SU-DHL-6 (cell line): ENCODE measurements around the gene AKT3.

ENCODE experiments used
- EZH2phosphoT487 ChIP-seq: fragments of 200-600 bp; sonication (generic), shearing (Covaris generic); conservative IDR thresholded peaks from 2 replicates; pipeline ENCODE4 v1.6.1; 2018; ENCODE audit warnings: mild to moderate bottlenecking, antibody characterized with exemption, low read length, moderate library complexity, mixed read lengths
- TF ChIP-seq, protein P1 (sequence below): fragments of 200-600 bp; sonication (generic); IDR thresholded peaks from one replicate; pipeline ENCODE4 v1.5.1; 2017; ENCODE audit warnings: antibody characterized with exemption, mild to moderate bottlenecking, low read length, moderate library complexity; ENCODE audit not compliant: insufficient read depth, poor library complexity, severe bottlenecking

DNA sequence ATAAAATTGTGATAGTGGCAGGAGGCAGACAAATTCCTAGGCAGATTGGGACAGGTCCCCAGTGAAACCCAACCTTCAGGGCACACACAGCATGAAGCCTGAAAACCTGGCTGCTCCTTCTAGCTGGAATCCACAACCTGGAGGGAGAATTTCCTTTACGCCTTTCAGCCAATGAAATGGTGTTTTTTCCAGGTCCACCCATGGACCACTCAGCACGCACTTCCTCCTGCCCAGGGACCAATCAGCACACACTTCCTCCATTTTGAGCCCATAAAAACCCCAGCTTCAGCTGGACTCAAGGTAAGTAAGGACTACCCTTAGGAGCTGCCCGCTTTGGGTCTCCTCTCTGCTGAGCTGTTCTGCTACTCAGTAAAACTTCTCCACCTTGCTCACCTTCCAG, 120.1 kb downstream of the AKT3 start:
- TF ChIP-seq, protein P1, sequence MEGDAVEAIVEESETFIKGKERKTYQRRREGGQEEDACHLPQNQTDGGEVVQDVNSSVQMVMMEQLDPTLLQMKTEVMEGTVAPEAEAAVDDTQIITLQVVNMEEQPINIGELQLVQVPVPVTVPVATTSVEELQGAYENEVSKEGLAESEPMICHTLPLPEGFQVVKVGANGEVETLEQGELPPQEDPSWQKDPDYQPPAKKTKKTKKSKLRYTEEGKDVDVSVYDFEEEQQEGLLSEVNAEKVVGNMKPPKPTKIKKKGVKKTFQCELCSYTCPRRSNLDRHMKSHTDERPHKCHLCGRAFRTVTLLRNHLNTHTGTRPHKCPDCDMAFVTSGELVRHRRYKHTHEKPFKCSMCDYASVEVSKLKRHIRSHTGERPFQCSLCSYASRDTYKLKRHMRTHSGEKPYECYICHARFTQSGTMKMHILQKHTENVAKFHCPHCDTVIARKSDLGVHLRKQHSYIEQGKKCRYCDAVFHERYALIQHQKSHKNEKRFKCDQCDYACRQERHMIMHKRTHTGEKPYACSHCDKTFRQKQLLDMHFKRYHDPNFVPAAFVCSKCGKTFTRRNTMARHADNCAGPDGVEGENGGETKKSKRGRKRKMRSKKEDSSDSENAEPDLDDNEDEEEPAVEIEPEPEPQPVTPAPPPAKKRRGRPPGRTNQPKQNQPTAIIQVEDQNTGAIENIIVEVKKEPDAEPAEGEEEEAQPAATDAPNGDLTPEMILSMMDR, result no peak
- TF ChIP-seq EZH2phosphoT487, result no peak
